Measurements from ENCODE around the gene SETD1A. TPM values are rescaled to one million over a fixed set of nuclear protein-coding genes. Genes with fewer than 3 reads are reported as not detected.

Gene SETD1A
- total and polyA plus RNA-seq, 9 of the 15 experiments (the other 6 are each of a cell fraction or from before 2014, with no cell fraction given), result 0.08 to 36.0 (median 4.2) TPM

DNA sequence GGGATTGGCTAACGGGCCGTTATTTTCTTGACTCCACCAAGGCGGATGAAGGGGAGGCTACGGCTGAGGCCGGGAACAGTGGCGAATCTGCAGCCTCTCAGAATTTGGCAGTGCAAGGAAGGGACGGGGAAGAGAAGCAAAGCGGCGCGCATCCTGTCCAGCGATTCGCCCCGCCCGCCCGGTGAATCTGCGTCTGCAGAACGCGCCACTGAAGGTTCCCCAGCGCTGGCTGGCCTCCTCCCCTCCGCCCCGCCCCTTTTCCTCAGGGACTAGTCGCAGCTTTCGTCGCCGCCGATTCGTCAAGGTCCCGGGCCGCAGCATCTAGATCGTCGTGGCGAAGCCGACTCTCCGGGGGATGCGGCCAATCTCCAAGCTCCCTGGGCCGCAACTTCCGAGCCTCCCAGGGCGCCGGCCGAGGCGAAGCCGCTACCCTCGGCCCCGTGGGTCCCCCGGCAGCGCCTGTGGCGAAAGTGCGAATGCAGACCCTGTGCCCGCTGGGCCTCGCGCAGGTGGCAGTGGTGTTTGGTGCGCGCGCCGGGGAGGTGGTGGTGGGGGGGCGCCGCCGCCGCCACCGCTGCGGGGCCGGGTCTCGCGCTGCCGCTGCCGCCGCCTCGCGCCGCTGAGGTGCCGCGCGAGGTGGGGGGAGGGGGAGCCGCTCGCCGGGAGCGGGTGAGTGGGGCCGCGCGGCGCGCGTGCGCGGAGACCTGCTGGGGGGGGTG lies at the start of gene SETD1A (continued):
- TF ChIP-seq EWSR1 (IDR thresholded peaks at IDR 0.05; ENCODE audit: borderline replicate concordance, low read depth, partially characterized antibody), result no peak
- TF ChIP-seq, protein P1, sequence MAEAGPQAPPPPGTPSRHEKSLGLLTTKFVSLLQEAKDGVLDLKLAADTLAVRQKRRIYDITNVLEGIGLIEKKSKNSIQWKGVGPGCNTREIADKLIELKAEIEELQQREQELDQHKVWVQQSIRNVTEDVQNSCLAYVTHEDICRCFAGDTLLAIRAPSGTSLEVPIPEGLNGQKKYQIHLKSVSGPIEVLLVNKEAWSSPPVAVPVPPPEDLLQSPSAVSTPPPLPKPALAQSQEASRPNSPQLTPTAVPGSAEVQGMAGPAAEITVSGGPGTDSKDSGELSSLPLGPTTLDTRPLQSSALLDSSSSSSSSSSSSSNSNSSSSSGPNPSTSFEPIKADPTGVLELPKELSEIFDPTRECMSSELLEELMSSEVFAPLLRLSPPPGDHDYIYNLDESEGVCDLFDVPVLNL (CRISPR knock-in tag; IDR thresholded peaks at IDR 0.05; ENCODE audit: low read depth), result no peak
- TF ChIP-seq, protein P2, sequence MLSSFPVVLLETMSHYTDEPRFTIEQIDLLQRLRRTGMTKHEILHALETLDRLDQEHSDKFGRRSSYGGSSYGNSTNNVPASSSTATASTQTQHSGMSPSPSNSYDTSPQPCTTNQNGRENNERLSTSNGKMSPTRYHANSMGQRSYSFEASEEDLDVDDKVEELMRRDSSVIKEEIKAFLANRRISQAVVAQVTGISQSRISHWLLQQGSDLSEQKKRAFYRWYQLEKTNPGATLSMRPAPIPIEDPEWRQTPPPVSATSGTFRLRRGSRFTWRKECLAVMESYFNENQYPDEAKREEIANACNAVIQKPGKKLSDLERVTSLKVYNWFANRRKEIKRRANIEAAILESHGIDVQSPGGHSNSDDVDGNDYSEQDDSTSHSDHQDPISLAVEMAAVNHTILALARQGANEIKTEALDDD (IDR thresholded peaks at IDR 0.05), result no peak
- 0 out of 2 replicates have a peak, but pooled peaks have one; percentile 7 for TF ChIP-seq POLR2H (tag; IDR thresholded peaks at IDR 0.05; ENCODE audit: low read depth)
- no peak for TF ChIP-seq TARDBP (IDR thresholded peaks at IDR 0.05)
- TF ChIP-seq, protein P3, sequence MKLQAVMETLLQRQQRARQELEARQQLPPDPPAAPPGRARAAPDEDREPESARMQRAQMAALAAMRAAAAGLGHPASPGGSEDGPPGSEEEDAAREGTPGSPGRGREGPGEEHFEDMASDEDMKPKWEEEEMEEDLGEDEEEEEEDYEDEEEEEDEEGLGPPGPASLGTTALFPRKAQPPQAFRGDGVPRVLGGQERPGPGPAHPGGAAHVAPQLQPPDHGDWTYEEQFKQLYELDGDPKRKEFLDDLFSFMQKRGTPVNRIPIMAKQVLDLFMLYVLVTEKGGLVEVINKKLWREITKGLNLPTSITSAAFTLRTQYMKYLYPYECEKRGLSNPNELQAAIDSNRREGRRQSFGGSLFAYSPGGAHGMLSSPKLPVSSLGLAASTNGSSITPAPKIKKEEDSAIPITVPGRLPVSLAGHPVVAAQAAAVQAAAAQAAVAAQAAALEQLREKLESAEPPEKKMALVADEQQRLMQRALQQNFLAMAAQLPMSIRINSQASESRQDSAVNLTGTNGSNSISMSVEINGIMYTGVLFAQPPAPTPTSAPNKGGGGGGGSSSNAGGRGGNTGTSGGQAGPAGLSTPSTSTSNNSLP (IDR thresholded peaks at IDR 0.05; ENCODE audit: borderline replicate concordance, low read depth, low read length), result no peak
- TF ChIP-seq MIER1 (IDR thresholded peaks at IDR 0.05; ENCODE audit: low read depth), result no peak
- no peak for TF ChIP-seq SIRT6 (IDR thresholded peaks at IDR 0.05; ENCODE audit: low read depth, low read length)
- TF ChIP-seq ZNF561 (CRISPR knock-in tag; conservative IDR thresholded peaks at IDR 0.05), result no peak
- TF ChIP-seq BDP1 (IDR thresholded peaks at IDR 0.05; ENCODE audit: insufficient read depth, insufficient read length), result no peak
- TF ChIP-seq ZNF311 (CRISPR knock-in tag; IDR thresholded peaks at IDR 0.05), result no peak
- TF ChIP-seq, protein P4, sequence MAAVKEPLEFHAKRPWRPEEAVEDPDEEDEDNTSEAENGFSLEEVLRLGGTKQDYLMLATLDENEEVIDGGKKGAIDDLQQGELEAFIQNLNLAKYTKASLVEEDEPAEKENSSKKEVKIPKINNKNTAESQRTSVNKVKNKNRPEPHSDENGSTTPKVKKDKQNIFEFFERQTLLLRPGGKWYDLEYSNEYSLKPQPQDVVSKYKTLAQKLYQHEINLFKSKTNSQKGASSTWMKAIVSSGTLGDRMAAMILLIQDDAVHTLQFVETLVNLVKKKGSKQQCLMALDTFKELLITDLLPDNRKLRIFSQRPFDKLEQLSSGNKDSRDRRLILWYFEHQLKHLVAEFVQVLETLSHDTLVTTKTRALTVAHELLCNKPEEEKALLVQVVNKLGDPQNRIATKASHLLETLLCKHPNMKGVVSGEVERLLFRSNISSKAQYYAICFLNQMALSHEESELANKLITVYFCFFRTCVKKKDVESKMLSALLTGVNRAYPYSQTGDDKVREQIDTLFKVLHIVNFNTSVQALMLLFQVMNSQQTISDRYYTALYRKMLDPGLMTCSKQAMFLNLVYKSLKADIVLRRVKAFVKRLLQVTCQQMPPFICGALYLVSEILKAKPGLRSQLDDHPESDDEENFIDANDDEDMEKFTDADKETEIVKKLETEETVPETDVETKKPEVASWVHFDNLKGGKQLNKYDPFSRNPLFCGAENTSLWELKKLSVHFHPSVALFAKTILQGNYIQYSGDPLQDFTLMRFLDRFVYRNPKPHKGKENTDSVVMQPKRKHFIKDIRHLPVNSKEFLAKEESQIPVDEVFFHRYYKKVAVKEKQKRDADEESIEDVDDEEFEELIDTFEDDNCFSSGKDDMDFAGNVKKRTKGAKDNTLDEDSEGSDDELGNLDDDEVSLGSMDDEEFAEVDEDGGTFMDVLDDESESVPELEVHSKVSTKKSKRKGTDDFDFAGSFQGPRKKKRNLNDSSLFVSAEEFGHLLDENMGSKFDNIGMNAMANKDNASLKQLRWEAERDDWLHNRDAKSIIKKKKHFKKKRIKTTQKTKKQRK (IDR thresholded peaks at IDR 0.05; ENCODE audit: borderline replicate concordance, low read depth, low read length), result no peak
- TF ChIP-seq PRMT5 (CRISPR knock-in tag; IDR thresholded peaks at IDR 0.05), result 0 out of 2 replicates have a peak, but pooled peaks have one; percentile 59
